ENCODE measurements around the gene LRRC4C.

Gene LRRC4C

DNA sequence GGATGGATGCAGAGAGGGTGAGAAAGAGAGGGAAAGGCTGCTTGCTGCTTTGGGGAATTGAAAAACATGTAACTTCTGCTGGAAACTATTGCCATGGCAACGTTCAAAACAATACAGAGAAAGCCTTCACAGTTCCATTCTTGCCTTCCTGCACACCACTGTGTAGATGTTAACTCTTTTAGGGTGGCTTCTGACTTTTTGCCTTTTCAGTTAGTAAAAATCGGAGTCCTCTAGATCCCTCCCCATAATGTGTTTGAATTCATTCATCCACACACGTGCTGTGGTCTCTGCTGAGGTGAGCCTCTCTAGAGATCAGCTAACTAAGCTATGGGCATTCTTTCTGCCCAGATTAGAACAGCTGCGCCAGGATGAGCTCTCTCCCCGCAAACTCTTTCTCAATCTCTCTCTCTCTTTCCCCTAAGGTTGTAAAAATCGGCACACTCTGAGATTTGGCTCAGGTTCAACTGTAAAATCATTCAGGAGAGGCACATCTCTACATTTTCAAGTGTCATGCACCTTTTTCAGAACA lies 1178.3 kb downstream of the LRRC4C start:
- no peak for FAIRE-seq
- DNase-seq (ENCODE audit: insufficient read length, low spot score) = no peak

DNA sequence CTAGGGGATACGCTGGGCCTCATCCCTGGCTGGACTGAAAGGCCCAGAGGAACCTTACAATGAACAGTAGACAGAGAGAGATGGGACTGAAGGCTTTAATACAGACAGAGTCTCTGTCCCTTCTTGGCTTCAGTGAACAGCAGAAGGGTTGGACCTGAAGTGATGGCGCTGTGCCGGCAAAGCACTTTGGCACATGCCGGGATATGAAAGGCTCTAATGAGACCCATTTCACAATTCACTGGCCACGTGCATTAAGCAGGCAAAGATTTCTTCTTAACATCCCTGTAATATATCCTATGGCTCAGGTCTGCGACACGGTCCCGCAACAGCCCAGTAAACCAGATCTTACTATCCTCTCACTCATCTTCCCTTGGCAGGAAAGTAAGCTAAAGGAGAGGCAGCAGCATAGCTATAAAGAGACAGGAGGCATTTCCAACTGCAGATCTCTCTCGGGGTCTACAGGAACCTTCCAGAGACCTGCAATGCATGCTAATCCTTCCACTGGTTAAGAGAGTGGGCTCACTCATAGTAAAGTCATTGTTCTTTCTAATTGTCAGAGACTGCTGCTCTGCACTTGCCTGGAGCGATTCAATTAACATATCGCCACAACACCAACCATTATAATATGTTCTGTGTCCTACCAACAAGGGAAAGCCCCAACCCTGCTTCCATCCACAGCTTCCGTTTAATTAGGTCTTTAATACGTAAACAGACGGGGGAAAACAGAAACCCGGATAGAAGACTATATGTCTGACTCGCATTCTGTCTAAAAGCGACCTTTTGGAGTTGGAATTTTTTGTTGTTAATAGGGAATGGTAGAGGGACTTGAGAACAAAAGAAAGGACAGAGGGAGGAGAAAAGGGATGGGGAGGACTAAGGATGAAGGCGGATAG lies 1179.0 kb downstream of the LRRC4C start:
- FAIRE-seq (no peak), DNase-seq (ENCODE audit: insufficient read length, low spot score) (no peak)

DNA sequence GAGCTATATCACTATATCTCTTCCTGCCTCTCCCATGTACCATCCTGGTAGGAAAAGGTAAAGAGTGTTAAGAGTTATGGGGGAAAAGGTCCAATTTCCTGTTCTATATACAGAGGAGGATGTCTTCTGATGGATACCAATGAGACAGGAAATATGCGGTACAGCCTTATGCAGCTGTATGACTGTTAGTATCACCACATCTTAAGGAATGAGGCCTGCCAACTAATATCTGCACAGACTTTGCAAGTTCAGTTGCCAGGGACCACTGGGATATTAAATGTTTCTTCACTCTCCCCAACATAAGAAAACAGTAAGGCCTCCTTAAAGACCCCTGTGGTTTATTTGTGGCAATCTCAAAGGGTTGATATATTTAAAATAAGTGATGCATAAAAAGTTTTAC lies 1182.5 kb downstream of the LRRC4C start:
- DNase-seq (ENCODE audit: insufficient read length, low spot score) (no peak), FAIRE-seq (no peak)

DNA sequence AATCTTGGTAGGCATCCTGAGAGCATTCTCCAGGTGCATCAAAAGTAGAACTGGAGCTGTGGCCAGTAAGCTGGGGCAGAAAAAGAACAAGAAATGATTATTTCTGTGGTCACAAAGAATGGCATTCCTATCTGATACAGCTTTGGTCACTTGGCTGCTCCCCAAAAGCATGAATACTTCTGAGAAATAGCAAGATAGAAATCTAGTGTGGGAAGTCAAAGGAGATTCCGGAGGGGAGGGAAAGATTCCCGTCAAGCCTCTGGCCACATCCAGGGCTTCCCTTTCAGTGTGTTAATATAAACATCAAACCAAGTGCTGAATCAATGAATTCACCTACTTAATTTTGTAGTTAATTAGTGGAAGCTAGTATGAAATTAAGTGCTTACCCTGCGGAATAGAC lies 1185.4 kb downstream of the LRRC4C start:
- FAIRE-seq = no peak

DNA sequence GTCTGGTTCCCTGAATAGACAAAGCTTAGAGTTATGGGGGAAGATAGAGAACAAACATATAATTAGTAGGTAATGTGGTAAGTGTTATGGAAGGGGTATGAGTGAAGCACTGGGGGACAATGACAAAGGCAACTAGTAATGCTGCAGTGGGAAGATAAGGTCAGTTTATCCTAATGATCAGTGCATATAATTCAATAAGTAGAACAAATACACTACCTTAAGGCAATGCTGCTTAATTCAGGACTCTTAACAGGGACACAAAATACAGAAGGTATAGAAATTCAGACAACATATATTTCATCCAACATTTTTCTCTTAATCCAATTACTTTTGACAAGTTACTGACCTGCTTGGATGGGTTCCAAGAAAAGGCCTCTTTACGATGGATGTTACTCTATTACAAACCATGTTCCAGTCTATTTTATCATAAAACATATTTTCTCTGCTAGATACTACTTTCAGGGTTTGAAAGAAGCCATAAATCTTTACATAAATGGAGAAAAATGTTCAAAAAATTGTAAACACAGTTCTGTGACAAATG lies 1186.2 kb downstream of the LRRC4C start:
- DNase-seq (ENCODE audit: insufficient read length, low spot score) (no peak), FAIRE-seq (no peak)

More for the DNA sequence above, 1185.4 kb downstream of the LRRC4C start:
- no peak for DNase-seq (ENCODE audit: insufficient read length, low spot score)

DNA sequence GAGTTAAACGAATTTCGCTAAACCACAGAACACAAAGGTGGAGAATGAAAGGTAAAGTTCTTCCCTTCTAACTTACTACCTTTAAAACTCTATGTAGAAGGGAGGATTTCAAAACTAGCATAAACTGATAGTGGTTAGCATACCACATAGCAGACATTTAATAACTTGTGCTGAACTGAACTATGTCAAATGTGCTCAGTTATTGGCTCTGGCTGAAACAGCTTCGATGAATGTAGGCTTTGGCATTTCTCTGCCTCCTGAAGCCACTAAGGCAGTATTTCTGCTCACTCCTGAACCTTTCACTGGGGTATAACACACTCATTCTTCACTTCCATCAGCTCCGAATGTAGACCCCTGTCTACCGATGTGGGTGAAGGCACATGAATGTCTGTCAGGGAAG lies 1188.1 kb downstream of the LRRC4C start:
- FAIRE-seq (no peak), DNase-seq (ENCODE audit: insufficient read length, low spot score) (no peak)

DNA sequence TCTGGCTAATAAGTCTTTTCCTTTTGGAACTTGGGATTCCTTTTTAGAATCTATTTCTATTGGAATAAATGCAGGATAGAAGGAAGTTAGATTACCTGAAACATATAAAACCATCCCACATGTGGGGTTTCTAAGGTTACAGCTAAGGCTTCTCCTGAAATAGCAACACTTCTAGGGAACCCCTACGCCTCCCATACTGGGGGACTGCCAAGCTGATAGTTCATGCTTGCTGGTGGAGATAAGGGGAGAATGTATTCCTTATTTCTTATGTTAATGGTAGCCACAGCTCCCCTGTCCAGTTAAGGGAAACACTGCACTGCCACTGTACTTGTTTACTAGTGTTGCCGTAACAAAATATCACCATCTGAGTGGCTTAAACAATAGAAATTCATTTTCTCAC lies 1189.6 kb downstream of the LRRC4C start:
- FAIRE-seq (no peak), DNase-seq (ENCODE audit: insufficient read length, low spot score) (no peak)

DNA sequence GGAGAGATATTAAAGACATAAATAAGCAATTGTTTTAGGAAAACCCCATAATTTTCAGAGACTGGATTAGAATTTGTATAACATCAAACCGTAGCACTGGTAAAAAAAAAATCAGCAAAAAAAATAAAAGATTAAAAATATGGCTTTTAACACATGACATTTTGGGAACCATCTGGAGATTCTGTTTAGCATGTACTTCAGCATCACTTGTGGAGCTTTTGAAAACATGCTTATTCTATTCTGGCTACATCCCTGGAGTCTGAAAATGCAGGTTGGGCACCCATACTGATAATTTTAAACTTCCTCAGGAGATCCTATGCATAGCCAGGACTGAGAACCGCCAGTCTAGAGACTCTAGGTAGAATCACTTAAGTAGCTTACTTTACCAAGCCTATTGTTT lies 1190.9 kb downstream of the LRRC4C start:
- FAIRE-seq = no peak
- DNase-seq (ENCODE audit: insufficient read length, low spot score) = no peak

DNA sequence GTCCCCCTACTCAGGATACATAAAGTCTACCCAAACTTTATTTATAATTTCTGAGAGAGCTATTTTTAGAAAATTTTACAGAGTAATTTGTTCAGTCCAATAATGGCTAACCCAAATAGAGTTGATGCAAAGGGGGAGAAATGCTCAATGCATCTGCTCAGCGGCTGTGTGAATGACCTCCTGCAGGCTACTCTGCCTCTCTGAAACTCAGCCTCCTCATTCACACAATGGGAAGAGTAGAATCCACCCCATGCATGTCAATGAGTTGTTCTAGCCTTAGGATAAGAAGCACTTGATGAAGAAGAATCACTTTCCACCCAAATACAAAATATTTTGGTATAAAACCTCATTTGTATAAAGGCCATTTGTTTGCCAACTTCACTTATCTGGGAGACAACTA lies 1204.0 kb downstream of the LRRC4C start:
- no peak for DNase-seq (ENCODE audit: insufficient read length, low spot score)
- FAIRE-seq = no peak

DNA sequence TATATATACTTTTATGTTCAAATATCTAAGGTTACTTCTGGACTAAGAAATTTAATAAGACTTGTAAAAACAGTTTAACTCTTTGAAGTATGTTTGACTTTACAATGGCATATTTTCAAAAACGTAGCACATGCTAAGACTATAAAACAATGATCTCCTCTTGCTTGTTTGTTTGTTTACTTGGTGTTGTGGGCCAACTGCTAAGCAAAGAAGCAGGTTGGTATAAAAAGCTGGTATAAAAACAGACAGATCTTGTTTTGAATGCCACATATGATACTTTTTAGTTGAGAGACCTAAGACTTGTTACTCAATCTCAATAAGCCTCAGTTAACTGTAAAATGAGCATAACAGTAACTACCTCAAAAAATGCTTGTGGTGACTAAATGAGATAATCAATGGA lies 1206.3 kb downstream of the LRRC4C start:
- no peak for DNase-seq (ENCODE audit: insufficient read length, low spot score)

DNA sequence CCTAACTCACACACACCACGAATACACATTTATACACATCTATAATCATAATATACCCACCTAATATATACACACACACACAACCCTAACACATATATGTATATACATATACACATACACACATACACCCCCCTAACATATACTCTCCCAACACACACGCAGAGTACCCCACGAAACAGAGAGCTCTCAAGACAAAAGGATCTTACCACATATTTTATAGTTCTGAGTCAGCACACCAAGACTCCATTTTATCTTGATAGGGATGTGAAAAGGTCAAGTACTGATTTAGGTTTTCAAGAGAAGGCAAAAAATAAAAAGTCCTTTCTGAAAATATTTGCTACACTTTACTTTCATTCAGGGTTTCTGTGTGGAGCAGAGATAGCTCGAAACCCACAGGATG lies 1207.2 kb downstream of the LRRC4C start:
- FAIRE-seq = no peak

More for the DNA sequence above, 1206.3 kb downstream of the LRRC4C start:
- FAIRE-seq = no peak

DNA sequence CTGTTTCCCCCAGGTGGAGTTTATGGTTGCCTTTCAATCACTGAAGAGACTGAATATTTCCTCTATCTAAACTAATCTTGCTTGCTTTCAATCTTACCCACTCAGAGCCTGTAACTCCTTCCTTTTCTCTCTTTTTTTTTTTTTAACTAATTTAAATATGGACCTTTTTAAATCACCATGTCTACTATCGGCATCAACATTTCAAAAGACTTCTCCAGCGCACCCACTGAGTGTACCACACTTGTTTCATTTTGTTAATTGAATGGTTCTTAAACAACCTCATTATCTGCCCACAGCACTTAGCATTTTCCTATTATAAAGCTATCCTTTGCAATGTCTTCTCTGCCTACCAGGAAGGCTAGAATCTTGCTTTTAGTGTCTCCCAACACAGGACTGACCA lies 1212.5 kb downstream of the LRRC4C start:
- no peak for DNase-seq (ENCODE audit: insufficient read length, low spot score)
- FAIRE-seq = no peak

More for the DNA sequence above, 1207.2 kb downstream of the LRRC4C start:
- no peak for DNase-seq (ENCODE audit: insufficient read length, low spot score)

DNA sequence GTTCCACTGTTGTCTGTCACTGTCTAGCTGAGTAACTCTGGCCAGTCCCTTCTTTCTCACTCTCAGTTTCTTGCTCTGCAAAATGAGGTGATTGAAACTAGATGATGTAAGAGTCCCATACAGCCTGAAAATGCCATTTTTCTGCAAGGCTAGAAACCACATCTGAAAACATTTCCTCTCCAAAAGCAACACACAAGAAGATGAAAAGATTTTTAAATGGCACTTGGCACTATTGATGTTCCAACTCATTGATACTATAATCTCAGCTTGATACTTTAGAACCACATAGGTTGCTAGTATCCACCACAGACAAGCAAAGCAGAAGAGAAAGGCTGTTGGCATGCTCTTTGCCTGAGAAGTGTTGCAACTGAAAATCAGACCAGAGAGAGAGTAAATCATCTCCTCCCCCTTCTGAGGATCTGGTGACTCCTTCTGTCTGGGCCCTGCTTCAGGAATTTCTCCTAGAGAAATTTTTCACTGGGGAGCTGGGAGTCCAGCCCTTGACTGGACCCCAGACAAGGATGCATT lies 1217.9 kb downstream of the LRRC4C start:
- DNase-seq (ENCODE audit: insufficient read length, low spot score) (peak; percentile 7), FAIRE-seq (peak; percentile 56)

DNA sequence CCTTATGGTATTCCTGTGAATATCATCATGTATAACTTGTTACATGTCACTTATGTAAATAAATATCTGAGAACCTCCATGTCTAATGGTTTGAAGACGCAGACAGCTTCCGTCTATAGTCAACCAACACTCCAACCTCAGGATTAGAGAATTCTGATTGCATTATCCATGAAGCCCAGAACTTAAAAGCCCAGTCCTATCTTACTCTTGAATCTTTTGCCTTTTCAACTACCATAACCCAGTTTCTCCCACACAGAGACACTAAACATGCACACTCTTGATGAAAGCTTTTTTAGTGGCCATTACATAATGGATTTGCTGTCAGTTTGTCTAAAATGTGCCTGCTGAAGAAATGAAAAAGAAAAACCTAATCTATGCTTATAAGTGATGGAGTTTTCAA lies 1219.2 kb downstream of the LRRC4C start:
- FAIRE-seq = peak; percentile 28
- no peak for DNase-seq (ENCODE audit: insufficient read length, low spot score)

DNA sequence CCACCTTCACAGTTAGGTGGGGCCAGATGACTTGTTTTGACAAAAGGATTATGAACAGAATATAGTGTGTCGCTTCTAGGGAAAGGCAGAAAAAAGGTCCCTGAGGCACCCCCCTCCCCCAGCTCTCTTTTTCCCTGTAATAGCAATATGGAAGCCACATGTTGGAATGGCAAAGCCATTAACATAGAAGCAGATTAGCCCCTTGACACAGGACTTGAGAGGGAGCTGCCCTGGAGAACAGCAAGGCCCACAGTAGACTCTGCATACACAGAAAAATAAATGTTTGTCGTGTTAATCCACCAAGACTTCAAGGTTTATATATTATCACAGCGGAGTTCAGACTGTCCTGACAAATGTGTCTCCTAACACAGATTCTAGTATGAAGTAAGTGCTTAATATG lies 1222.9 kb downstream of the LRRC4C start:
- no peak for DNase-seq (ENCODE audit: insufficient read length, low spot score)
- FAIRE-seq = no peak

DNA sequence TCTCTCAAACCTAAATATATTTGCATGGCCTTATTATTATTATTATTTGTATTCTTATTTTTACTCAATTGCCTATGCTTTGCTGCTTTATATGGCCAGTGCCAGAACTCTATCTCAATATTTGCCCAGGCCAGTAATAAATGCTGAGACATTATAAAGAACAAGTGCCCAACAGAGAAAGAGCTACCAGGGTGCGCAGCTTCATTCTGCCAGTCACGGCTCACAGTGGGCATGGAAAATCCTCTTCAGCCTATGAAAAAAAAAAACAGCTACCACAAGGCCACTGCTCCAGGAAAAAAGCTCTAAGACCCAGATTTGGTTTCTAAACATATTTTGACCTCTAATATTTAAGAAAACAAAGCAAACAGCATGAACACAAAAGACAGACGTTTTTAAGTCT lies 1223.6 kb downstream of the LRRC4C start:
- no peak for DNase-seq (ENCODE audit: insufficient read length, low spot score)
- no peak for FAIRE-seq

DNA sequence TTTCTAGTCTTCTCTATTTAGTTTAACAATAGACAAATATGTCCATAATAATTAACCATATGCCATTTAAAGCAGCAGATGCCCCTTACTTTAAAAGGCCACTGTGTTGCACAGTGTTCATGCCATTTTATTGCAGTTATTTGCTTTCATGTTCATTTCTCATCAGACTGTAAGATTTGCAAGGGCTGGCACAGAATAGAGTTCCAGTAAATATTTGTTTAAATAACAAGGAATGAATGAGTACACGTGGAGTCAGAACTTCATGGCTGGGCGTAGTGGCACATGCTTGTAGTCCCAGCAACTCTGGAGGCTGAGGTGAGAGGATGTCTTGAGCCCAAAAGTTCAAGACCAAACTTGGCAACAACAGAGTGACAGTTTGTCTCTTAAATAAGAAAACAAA lies 1228.6 kb downstream of the LRRC4C start:
- no peak for FAIRE-seq
- DNase-seq (ENCODE audit: insufficient read length, low spot score) = no peak

DNA sequence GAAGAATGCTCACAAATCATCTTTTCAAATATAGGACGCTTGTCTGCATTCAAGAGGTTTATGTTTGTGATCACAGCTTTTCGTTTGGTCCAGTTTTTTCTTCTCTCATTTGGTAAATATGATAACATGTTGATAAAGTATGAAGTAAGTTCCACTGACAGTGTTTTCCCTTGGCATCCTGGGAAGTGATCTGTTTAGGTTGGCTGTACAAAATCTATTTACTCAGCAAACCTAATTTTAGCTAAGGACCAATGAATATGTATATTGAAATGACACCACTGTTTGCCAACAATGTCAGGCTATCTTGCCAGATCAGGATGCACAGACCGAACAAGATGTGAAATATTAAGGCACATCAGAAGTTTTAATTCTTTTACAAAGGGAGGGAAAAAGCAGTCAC lies 1230.8 kb downstream of the LRRC4C start:
- DNase-seq (ENCODE audit: insufficient read length, low spot score) (no peak), FAIRE-seq (no peak)

DNA sequence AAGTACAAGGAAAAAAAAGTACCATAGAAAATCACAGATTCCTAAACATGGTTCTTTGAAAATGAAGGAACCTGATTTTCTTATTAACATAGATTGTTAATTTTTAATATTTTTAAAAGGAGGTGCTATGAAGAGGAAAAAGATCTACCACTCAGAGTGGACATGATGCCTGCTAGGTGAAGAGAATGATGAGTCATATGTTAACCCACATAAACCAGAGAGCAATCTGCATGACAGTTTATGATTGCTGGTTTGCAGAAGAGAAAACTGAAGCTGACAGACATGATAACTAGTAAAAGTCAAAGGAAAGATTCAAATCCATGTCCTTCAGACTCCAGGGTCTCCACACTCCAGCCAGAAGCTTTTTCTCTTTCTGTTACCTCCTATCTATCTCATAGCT lies 1231.7 kb downstream of the LRRC4C start:
- no peak for DNase-seq (ENCODE audit: insufficient read length, low spot score)
- no peak for FAIRE-seq

DNA sequence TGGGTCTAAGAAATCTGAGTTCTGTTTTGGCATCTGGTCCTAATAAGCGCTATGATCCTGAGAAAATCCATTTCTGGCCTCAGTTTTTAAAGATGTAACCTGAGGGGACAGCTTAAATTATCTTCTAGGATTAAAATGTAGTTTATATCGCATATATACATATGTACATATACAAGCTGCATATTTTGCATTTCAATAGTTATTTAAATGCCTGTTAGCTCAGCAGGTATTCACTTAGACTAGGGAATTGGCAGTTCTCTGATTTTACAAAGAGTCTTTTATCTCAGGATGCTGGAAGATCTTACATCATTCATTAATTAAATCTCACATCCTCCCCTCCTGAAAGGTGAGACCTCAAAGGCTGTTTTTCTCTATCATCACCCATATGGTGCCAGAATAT lies 1232.8 kb downstream of the LRRC4C start:
- FAIRE-seq (no peak), DNase-seq (ENCODE audit: insufficient read length, low spot score) (no peak)

DNA sequence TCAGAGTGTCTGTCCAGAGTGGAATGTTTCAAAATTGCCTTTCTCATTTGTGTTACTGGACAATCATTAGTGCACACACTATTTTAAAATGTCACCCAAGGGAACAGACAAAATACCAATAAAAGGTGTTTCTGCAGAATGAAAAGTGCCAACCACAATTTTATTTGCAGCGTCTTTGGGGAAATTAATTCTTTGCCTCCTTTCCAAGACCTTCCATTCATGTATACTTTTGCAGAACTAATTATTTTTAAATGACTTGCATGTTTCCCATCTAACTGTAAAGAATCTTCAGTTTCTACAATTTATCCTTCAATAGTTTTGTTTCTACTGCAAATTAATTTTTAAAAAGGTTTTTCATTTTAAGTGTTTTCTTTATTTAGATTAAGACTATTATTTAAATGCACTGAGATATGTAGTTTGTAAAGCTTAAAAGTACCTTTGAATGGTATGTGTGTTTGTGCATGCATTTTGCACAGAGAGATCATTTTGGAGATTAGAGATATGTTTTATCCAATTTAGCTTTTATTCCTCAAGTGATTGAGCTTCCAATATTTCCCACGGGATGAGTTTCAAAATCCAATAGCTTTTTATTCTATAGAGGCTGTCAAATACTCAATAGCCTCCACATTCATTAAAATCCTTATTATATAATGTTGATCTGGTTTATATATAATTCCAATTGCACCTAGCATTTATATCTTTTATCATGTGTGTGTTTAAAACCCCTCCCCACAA lies 1235.7 kb downstream of the LRRC4C start:
- FAIRE-seq = no peak
- DNase-seq (ENCODE audit: insufficient read length, low spot score) = no peak

All from GM19239 (cell line).